GM10266 (cell line): Measurements from ENCODE around the gene IKZF3.

Experiments
- DNase-seq: peaks from one replicate; pipeline ENCODE4 v3.0.0; 2012; ENCODE audit errors: extremely low spot score
- CTCF ChIP-seq: IDR thresholded peaks from 2 replicates; pipeline ENCODE4 v1.5.1; 2012; ENCODE audit warnings: mild to moderate bottlenecking, low read depth; ENCODE audit not compliant: control insufficient read depth, insufficient read depth; ENCODE audit errors: missing control alignments

Gene IKZF3

GRCh38 chr17:39791111-39791992, 72.8 kb downstream of the IKZF3 start:
- TF ChIP-seq CTCF: no peak
- no peak for DNase-seq

- TF ChIP-seq CTCF: no peak
- no peak for DNase-seq
Observed at GRCh38 chr17:39787743-39788484, 76.2 kb downstream of the IKZF3 start.

GRCh38 chr17:39787041-39787440, 77.1 kb downstream of the IKZF3 start:
- no peak for TF ChIP-seq CTCF
- DNase-seq: no peak

GRCh38 chr17:39782980-39783379, 81.1 kb downstream of the IKZF3 start:
- no peak for DNase-seq
- no peak for TF ChIP-seq CTCF

- no peak for TF ChIP-seq CTCF
- DNase-seq: no peak
Observed at GRCh38 chr17:39782481-39782880, 81.6 kb downstream of the IKZF3 start.

- DNase-seq: no peak
- TF ChIP-seq CTCF: no peak
Observed at GRCh38 chr17:39781861-39782213, 82.3 kb downstream of the IKZF3 start.
